ENCODE measurements around the gene OR52E1. TPM values are rescaled to one million over a fixed set of nuclear protein-coding genes. Genes with fewer than 3 reads are reported as not detected.

Gene OR52E1
- total RNA-seq (2021; fragmentation: NEBNext Ultra II Directional; extraction: Animal tissue kit (Norgen Biotek cat#: 25700)): not detected
- long read RNA-seq: 0 reads

- no peak within 1 kb of the TSS for H3K4me3 Mint-ChIP-seq
- no peak for TF ChIP-seq CTCF (IDR thresholded peaks at IDR 0.05)
- no peak within 1 kb of the TSS for H3K27ac Mint-ChIP-seq
- H3K4me1 Mint-ChIP-seq (ENCODE audit: low read depth): no peaks in the 10 kb centered on the region
- H3K27me3 Mint-ChIP-seq (ENCODE audit: insufficient read depth): no peaks in the 10 kb centered on the region
- peaks cover 10% of the 10 kb centered on the region for H3K9me3 Mint-ChIP-seq
- DNase-seq: no peak
- no peaks in the 10 kb centered on the region for H3K36me3 Mint-ChIP-seq (ENCODE audit: low read depth)
Observed at GRCh38 chr11:5069272-5069671, at the start of gene OR52E1. OR52E1 (plus strand) TSS chr11:5069572.

- Mint-ChIP-seq H3K4me1 (ENCODE audit: low read depth) (no peaks in the 10 kb centered on the region), H3K27me3 (ENCODE audit: insufficient read depth) (no peaks in the 10 kb centered on the region; the same call in 1 of the 2 replicates), H3K27ac (no peak overlapping the region), H3K4me3 (no peak overlapping the region), H3K36me3 (ENCODE audit: low read depth) (no peaks in the 10 kb centered on the region), H3K9me3 (peaks cover 40% of the 10 kb centered on the region)
- DNase-seq: no peak
- no peak for TF ChIP-seq CTCF (IDR thresholded peaks at IDR 0.05)
Observed at GRCh38 chr11:5021996-5022395, 47.4 kb upstream of the OR52E1 start.

- H3K4me1 Mint-ChIP-seq (ENCODE audit: low read depth): no peaks in the 10 kb centered on the region
- no peaks in the 10 kb centered on the region for H3K36me3 Mint-ChIP-seq (ENCODE audit: low read depth)
- no peak for DNase-seq
- no peak overlapping the region for H3K27ac Mint-ChIP-seq
- H3K9me3 Mint-ChIP-seq: peaks cover 21% of the 10 kb centered on the region
- no peak for TF ChIP-seq CTCF (IDR thresholded peaks at IDR 0.05)
- no peak overlapping the region for H3K4me3 Mint-ChIP-seq
- no peaks in the 10 kb centered on the region for H3K27me3 Mint-ChIP-seq (ENCODE audit: insufficient read depth)
Observed at GRCh38 chr11:5036669-5037068, 32.7 kb upstream of the OR52E1 start.

- H3K4me3 Mint-ChIP-seq: no peak overlapping the region
- no peak for TF ChIP-seq CTCF (IDR thresholded peaks at IDR 0.05)
- H3K27me3 Mint-ChIP-seq (ENCODE audit: insufficient read depth): no peaks in the 10 kb centered on the region
- DNase-seq: no peak
- no peaks in the 10 kb centered on the region for H3K4me1 Mint-ChIP-seq (ENCODE audit: low read depth)
- no peak overlapping the region for H3K27ac Mint-ChIP-seq
- H3K9me3 Mint-ChIP-seq: peaks cover 24% of the 10 kb centered on the region
- H3K36me3 Mint-ChIP-seq (ENCODE audit: low read depth): no peaks in the 10 kb centered on the region
Observed at GRCh38 chr11:5037926-5038325, 31.4 kb upstream of the OR52E1 start.

GRCh38 chr11:5038341-5038740, 31.0 kb upstream of the OR52E1 start:
- Mint-ChIP-seq H3K9me3 (peaks cover 24% of the 10 kb centered on the region), H3K27me3 (ENCODE audit: insufficient read depth) (no peaks in the 10 kb centered on the region), H3K4me3 (no peak overlapping the region), H3K4me1 (ENCODE audit: low read depth) (no peaks in the 10 kb centered on the region), H3K36me3 (ENCODE audit: low read depth) (no peaks in the 10 kb centered on the region), H3K27ac (no peak overlapping the region)
- DNase-seq: no peak
- TF ChIP-seq CTCF (IDR thresholded peaks at IDR 0.05): no peak

GRCh38 chr11:5040876-5041275, 28.5 kb upstream of the OR52E1 start:
- Mint-ChIP-seq H3K4me3 (no peak overlapping the region), H3K9me3 (peaks cover 25% of the 10 kb centered on the region), H3K27ac (no peak overlapping the region), H3K36me3 (ENCODE audit: low read depth) (no peaks in the 10 kb centered on the region), H3K4me1 (ENCODE audit: low read depth) (no peaks in the 10 kb centered on the region), H3K27me3 (ENCODE audit: insufficient read depth) (no peaks in the 10 kb centered on the region)
- no peak for TF ChIP-seq CTCF (IDR thresholded peaks at IDR 0.05)
- DNase-seq: no peak
